ENCODE results near the gene RTRAF.
A peak's percentile ranks its signal among the peaks of the same experiment; 100 is the strongest.

RTRAF gene

DNA sequence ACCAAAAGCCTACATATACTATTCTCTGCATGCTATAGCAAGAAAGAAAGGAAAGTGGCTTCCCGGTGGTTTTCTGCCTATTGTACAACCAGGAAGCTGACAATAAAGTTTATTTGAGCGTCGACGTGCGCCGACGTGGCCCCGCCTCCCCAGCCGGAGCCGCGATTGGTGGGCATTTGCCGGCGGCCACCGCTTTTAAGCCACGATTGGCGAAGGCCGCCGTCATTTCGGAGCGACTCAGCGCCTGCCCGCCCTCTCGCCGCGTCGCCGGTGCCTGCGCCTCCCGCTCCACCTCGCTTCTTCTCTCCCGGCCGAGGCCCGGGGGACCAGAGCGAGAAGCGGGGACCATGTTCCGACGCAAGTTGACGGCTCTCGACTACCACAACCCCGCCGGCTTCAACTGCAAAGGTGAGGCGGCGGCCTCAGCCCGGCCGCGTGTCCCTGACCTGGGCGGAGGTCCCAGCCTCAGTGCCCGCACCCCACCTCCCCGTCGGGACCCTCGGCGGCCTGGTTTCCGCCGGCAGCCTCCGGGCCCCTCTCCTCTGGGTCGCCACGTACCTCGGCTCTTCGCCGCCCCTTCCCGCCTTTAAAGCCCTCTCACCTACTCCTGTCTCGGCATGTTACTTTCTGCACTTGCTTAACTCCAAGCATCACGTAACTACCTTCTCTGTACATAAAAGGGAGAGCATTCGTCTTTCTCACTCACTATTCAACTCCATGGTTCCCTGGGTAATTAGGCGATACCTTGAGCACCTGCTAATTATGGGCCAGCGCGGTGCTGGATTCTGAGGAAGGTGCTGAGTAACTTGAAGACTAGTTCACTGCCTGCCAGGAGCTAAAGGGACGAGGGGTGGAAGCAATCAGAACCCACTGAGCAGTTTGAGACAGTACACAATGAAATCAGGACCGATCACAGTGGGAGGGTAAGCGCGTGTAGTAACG, at the start of gene RTRAF:
TSS of gene RTRAF (plus strand) at position 254 of the 942 bp plus-strand sequence. CDS start at position 348, 94 bp downstream.
- DNase-seq (ENCODE audit: low read depth in 3 of 3, low spot score in 1 of 3): peak; percentile 72 to 85 (median 82)

DNA sequence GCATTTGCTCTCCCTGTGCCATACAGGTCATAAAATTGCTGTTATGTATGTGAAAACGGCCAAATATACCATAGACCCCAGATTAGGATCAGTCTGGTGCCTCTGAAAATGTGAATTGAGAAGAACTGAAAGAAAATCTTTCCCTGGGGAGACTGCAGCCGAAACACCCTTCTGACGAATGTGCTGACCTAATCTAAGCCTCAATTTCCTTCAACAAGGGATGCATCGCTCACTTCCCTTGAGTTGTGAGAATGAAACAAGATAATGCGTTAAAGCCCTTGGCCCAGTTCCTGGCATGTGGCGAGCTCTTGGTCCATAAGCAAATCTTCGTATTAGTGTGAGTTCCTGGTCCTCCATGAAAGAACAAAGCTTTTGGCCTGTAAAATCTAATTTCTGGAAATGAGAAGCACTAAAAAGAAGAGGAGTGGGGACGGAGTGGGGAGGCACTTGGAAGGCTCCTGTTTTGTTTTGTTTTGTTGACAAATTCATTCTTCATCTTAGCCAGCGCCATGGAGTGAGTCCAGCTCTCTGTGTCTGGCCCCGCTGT, 49.5 kb upstream of the RTRAF start:
- no peak for DNase-seq (ENCODE audit: low read depth in 3 of 3, low spot score in 1 of 3)

DNA sequence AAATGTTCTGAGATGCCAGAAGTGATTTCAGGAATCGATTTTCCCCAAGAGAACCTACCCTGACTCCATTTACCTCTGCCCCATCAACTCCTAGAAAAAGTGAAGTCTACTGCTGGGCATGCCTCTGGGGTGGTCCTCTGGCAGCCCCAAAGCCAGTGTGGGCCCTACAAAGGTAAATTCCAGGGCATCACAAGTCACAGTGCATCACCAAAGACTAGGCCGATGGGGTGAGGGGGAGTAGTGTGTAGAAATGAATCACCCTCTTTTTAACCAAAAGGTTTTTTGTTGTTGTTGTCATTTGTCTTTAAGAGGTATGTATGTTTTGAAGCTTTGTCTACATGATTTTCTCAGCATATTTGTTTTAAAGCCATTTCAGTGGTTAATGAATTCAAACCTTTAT, 46.4 kb upstream of the RTRAF start:
- DNase-seq (ENCODE audit: low read depth in 3 of 3, low spot score in 1 of 3): no peak

DNA sequence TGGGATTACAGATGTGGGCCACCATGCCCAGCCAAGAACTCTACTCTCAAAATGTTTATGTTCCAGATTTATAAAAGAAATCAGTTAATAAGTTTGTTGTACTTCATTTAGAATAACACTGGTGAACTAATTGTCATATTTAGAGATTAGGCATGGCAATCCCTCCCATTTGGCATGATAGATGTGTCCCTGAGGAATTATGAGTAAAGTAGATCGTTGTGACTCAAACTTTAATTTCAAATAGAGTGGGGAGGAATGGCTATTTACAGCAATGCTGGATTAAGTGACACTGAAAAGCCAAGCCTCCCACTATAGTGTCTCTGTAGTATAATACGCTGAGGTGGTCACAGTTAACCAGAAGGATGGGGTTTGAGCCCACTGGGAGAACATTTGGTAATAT, 39.3 kb upstream of the RTRAF start:
- DNase-seq (ENCODE audit: low read depth in 3 of 3, low spot score in 1 of 3): no peak

DNA sequence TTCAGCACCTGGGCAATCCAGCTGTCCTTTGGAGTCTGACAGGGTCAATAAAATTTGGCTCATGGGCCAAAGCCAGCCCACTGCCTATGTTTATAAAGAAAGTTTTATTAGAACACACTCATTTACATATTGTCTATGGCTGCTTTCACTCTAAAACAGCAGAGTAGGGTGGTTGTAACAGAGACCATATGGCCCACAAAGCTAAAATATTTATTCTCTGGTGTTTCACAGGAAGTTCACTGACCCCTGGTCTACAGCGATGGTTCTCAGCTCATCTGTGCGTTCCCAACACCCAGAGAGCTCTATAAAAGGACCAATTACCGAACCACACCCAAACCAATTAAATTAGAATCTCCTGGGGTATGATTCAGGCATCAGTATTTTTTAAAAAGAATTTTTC, 37.7 kb upstream of the RTRAF start:
- no peak for DNase-seq (ENCODE audit: low read depth in 3 of 3, low spot score in 1 of 3)

DNA sequence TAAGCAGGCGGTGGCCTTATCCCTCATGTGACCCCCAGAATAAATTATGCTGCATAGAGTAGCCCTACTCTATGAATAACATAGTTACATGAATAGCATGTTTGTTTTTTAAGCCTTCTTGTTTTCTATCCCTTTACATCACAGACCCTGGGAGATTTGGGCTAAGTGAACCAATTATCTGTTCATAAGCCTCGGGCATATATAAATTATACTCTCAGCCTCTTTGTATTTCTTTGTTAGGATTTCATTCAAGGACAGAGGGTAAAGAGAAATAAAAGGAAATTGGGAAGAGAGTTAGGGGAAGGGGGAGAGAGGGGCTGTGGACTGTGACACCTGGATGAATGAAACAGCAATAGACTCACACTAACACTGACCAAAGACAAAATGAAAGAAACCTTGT, 35.3 kb upstream of the RTRAF start:
- DNase-seq (ENCODE audit: low read depth in 3 of 3, low spot score in 1 of 3): no peak

DNA sequence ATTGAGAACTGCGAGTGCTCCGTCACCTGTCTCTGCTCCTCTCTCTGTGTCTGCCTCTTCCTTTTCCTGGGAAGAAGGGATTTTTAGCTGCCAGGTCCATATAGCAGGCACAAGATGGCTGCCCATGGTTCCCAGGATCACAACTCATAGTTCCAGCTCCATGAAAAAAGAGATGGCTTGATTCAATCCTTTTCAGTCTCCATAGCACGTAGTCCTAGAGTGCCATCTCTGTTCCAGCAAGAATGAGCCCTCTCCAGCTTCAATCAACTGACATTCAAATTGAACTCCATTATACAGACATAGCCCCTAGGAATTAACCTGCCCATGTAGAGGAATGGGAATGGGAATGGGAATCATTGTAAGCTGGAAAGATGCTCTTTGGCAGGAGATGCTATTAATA, 34.7 kb upstream of the RTRAF start:
- no peak for DNase-seq (ENCODE audit: low read depth in 3 of 3, low spot score in 1 of 3)

DNA sequence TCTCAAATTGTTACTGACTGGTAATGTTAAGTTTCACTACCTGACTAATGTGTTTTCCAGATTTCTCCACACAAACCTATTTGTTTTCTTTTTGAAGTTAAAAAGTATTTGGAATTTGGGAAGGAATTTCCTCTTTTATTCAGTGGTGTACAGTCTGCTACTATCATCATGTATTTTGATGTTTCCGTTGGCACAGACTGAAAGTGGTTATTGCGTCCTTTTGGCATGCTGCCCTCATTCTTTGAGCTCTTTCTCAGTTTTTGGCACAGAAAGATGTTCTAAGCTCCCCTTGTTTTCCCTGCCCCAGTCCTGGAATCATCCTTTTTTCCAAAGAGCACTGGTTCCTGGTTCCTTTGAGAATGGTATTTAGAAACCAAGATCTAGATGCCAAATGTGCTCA, 31.4 kb upstream of the RTRAF start:
- no peak for DNase-seq (ENCODE audit: low read depth in 3 of 3, low spot score in 1 of 3)

DNA sequence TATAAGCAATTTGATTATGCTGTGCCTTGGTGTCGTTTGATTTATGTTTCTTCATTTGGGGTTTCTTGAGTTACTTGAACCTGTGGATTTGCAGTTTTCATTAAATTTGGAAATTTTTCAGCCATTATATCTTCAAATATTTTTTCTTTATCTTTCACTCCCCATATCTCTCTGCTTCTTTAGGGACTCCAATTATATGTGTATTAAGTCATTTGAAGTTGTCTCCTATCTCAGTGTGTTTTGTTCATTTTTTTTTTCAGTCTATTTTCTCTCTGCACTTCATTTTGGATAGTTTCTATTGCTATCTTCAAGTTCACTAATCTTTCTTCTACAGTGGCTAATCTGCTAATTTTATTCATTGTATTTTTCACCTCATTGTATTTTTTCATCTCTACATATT, 29.4 kb upstream of the RTRAF start:
- DNase-seq (ENCODE audit: low read depth in 3 of 3, low spot score in 1 of 3): no peak

DNA sequence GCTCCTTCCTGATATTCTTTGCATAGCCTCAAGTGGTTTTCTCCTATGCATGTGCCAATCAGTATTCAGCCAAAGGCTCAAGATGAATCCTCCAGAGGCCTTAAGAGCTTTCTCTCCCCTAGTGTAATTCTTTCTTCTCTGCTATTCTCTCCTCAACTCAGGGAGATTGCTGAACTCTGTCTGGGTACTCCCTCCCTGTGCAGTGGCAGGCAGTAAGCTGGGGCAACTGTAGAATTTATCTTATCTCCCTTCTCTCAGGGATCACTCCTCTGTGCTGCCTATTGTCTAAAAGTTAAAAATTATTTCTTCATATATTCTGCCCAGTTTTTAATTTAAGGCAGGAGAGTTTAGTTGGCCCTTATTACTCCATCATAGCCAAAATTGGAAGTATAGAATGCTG, 28.5 kb upstream of the RTRAF start:
- no peak for DNase-seq (ENCODE audit: low read depth in 3 of 3, low spot score in 1 of 3)

DNA sequence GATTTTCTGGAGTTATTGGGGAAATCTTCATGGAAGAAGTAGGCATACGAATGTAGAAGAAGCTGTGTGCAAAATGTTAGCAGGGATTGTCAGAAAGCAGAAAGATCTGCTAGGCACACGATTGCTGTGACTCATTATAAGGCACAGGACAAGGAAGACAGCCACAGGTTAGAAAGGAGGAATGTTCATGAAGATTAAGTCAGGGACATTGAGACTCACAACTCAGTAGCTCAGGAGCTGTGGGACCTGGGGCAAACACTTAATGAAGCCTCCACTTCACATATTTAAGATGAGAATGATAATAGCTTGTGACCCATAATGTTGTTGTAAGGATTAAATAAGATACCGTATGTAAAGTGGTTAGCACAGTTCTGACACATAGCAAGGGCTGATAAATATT, 26.6 kb upstream of the RTRAF start:
- no peak for DNase-seq (ENCODE audit: low read depth in 3 of 3, low spot score in 1 of 3)

DNA sequence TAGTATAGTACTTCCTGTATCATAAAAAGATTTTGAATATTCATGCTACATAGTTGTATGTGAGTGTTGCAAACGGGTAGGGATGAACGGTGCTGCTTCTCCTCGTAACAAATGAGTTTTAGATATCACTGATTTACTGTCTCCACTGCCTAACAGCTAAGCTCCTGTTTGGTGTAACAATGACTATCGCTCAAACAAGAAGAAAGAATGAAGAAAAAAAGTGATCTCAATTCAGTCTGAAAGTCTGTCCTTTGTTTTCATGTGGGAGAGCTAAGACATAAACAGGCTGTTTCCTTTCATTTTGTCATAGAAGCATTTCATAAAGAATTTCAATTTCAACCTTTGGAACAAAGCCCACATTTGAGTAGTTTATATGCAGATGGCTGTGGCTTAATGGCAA, 26.1 kb upstream of the RTRAF start:
- DNase-seq (ENCODE audit: low read depth in 3 of 3, low spot score in 1 of 3): no peak

DNA sequence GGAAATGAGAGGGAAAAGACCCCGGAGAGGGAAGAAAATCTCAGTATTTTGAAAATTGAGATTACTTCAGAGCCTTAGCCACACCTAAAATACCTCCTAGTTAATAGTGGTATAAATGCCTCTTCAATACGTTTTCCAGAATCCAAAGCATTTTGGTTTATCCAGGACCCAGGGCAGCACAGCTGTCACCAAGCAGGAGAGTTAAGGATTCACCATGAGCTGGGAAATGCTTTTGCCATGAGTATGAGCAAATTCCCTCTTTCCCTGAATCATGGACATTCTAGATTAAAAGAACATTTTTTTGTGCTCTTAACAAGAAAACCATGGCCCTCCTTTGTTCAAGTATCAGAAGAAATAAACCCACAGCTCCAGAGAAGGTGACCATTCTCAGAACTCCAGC, 21.8 kb upstream of the RTRAF start:
- no peak for DNase-seq (ENCODE audit: low read depth in 3 of 3, low spot score in 1 of 3)

DNA sequence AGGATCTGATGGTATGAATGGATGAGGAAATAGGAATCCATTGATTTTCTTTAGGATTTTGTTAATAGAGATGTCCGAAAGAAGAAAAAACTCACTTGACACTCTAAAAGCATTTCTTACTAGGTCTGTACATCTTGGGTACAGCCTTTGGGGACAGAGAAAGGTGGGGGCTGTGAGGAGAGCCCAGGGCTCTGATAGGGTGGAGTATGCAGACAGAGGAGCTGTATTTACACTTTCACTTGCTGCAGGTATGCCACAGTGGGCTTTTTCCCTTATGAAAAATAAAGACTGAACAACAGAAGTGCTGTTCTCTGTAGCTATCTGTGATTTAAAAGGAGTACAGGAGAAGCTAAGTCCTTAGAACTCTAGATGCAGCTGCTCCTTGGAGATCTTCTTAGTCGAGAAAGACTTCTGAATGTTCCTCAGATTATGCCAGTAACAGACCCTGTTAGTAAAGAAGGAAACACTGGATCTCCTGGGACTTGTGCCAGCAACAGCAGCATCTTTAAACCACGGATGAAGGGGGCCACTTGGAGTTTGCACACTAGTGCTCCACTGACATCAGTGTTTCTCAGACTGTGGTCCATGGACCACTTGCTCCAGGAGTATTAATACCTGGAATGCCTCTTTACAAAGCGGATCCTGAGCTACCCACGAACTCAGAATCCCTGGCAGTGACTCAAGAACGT, 19.4 kb upstream of the RTRAF start:
- DNase-seq (ENCODE audit: low read depth in 3 of 3, low spot score in 1 of 3): no peak

DNA sequence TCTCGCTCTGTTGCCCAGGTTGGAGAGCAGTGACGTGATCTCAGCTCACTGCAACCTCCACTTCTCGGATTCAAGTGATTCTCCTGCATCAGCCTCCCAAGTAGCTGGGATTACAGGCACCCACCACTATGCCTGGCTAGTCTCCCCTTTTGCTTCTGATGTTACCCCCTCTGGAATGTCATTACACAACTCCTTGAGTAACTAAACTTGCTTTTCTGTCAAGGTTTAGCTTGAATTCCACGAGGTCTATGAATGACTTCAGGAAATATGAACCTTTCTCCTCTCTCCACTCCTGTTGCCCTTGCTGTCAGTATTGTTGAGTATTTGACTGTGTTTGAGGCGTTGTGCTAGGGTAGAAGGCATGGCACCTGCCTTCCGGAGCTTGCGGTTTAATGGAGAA, 16.8 kb upstream of the RTRAF start:
- DNase-seq (ENCODE audit: low read depth in 3 of 3, low spot score in 1 of 3): no peak

DNA sequence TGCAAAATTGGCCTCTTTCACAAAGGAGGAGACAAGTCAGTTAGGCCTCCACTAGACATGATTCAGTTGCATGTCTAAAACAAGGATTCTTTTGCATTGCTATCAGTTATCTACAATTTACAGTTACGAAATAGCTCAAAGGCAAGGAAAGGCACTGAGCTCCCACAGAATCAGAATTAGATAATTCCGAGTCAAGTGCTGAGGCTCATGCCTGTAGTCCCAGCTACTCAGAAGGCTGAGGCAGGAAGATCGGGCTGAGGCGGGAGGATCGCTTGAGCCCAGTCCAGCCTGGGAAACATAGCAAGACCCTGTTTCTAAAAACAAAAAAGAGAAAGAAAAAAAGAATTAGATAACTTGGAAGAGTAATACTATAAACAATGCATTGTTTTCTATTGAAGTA, 12.3 kb upstream of the RTRAF start:
- no peak for DNase-seq (ENCODE audit: low read depth in 3 of 3, low spot score in 1 of 3)

DNA sequence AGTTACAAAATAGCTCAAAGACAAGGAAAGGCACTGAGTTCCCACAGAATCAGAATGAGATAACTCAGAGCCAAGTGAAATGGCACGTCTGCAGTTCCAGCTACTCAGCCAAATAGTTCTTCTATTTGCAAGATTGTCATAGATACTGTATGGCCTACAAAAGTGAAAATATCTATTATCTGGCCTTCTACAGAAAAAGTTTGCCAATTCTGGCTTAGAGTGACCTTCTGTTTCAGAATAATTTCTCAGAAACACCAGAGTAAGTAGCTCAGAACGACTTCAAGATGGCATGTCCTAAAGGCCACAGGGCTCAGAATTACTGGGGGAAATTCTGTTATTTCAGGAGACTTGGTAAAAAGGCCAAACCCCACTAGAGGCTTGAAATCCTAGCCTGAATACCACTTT, 10.7 kb upstream of the RTRAF start:
- no peak for DNase-seq (ENCODE audit: low read depth in 3 of 3, low spot score in 1 of 3)

DNA sequence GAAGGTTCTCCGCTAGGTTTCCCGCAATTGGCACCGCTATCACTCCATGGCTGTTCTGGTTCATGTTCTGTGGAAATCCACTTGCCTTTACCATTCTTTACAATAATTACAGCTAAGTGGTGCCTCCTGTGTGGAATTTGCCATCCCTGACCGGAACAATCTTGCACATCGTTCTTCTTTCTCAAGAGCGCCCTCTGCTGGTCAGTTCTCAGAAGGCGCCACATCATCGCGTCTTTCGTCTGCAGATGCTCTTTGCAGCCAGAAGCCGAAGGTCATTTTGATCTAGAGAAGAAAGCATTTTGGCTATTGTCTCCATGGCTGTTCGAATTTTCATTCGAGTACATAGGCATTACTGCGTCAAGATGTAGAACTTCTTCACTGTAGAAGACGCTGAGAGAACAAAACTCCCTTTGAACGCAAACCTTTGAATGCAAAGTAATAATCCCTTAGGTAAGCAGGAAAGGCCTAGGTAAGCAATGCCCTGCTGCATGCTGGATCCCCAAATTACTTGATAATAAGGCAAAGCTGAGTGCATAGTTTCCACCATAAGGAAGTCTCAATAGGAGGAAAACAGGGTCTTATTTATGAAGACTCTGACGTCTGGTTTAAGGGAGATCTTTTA, 10.1 kb upstream of the RTRAF start:
- peak; percentile 60 to 77 (median 68) for DNase-seq (ENCODE audit: low read depth in 3 of 3, low spot score in 1 of 3)

DNA sequence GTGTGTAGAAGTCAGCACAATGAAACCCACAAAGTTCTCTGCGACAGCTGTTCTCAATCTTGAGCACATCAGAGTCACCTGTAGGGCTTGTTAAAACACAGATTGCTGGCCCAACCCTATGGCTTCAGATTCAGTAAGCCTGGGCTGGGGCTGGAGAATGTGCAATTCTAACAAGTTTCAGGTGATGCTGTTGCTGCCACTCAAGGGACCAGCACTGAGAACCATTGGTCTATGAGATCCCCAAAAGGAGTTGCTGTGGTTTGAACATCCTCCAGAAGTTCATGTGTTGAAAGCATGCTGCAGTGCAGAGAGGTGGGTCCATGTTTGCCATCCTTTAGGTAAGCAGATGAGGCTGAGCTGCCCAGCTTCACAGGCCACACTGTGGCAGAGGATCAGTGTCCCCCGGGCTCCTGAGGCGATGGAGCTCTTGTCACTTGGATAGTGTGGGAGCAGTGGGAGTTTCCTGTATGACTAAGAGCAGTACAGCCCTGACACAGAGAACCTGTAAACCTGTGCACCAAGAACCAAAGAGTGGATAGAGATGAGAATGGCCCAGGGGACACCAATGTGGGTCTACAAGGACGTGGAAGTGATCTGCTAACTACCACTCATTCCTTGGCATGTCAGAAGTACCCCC, 8.0 kb upstream of the RTRAF start:
- DNase-seq (ENCODE audit: low read depth in 3 of 3, low spot score in 1 of 3): no peak

DNA sequence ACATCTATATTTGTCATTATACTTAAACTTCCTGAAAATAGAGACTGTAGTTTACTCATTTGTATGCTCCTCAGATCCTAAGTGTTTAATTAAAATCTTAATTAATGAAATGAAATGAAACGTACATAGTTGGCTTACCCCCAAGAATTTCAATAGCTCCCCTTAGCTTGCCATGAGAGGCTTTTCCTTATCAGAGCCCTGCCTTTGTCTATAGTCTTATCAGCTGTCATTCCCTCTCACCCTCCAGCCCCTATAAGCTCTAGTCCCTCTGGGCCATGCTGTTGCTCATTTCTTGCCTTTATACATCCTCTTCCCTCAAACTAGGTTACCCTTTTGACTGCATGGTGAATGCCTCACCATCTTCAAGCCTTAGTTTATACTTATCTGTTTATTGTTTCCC, 1.1 kb upstream of the RTRAF start:
- DNase-seq (ENCODE audit: low read depth in 3 of 3, low spot score in 1 of 3): no peak

DNA sequence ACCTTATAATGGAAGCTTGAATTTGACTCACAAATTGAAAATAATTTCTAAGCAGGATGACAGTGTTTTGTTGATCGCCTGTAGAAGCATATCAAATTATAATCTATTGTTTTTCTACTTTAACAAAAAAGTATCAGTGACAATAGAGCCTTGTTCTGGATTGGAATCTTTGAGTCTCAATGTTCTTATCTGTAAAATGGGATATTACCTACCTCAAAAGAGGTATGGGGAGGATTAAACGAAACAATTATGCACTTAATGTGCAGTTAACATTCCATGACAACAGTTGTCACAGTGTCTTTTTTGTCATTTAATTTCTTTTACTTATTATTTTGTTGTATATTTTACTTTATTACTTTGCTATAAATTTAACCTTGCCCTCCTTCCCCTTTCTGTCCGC, 1.1 kb downstream of the RTRAF start:
- DNase-seq (ENCODE audit: low read depth in 3 of 3, low spot score in 1 of 3): no peak
